IPS-15b (cell line): Measurements from ENCODE around the gene CTIF.

Source experiments
- H3K27me3 ChIP-seq: one replicate; pipeline ENCODE4 v1.6.1; 2013; ENCODE audit warnings: low read length; ENCODE audit not compliant: control insufficient read depth, insufficient read depth
- H3K36me3 ChIP-seq: one replicate; pipeline ENCODE4 v1.6.1; 2013; ENCODE audit warnings: low read length; ENCODE audit not compliant: control insufficient read depth, insufficient read depth
- H3K4me1 ChIP-seq: one replicate; pipeline ENCODE4 v1.6.1; 2013; ENCODE audit warnings: mild to moderate bottlenecking, low read length; ENCODE audit not compliant: control insufficient read depth, insufficient read depth
- H3K4me3 ChIP-seq: one replicate; pipeline ENCODE4 v1.5.1; 2013; ENCODE audit warnings: low read depth, low read length
- H3K9ac ChIP-seq: one replicate; pipeline ENCODE4 v1.6.1; 2013; ENCODE audit warnings: low read depth, mild to moderate bottlenecking, low read length
- H3K9me3 ChIP-seq: one replicate; pipeline ENCODE4 v1.6.1; 2013; ENCODE audit warnings: mild to moderate bottlenecking, low read length; ENCODE audit not compliant: control insufficient read depth, insufficient read depth

The CTIF gene

DNA sequence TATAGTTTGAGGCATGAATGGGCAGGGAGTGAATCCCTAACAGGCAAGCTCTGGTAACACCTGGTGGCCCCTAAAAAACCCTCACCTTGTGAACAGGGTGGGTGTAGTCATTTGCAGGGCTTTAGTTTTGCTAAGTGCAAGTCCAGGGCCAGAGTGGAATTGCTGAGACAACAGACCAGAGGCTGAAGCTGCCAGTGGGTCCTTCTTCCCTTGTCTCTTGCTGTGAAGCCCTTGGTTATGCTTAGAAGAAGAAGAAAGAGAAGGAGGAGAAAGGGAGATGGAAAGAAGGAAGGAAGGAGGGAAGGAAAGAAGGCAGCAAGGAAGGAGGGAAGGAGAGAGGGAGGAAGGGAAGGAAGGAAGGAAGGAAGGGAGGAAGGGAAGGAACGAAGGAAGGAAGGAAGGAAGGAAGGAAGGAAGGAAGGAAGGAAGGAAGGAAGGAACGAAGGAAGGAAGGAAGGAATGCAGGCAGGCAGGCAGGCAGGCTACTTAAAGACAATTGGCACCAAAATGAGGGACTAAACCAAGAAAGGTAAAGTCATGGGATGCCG lies 366.1 kb downstream of the CTIF start:
- Histone ChIP-seq H3K9me3 (no peaks in the 10 kb centered on the region), H3K9ac (no peak overlapping the region), H3K36me3 (no peaks in the 10 kb centered on the region), H3K27me3 (no peaks in the 10 kb centered on the region), H3K4me3 (no peak overlapping the region), H3K4me1 (no peaks in the 10 kb centered on the region)

DNA sequence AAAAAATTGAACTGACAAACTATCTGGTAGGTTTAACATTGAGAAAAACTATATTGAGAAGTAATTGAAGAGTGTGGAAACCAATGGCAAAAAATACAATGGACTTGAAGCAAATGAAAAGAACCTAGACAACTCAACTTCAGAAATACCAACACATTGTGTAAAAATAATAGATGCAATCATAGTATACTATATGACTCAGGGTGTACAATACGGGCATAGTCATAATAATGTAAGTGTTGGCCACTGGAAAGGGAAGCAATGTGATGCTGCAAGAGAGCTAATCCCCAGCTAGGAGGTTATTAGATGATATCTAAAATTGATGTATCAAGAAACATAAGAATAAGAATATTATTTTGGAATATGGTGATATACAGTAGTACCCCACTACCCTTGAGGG lies 366.7 kb downstream of the CTIF start:
- H3K9me3 ChIP-seq: no peaks in the 10 kb centered on the region
- no peaks in the 10 kb centered on the region for H3K27me3 ChIP-seq
- H3K9ac ChIP-seq: no peak overlapping the region
- no peak overlapping the region for H3K4me3 ChIP-seq
- no peaks in the 10 kb centered on the region for H3K4me1 ChIP-seq
- no peaks in the 10 kb centered on the region for H3K36me3 ChIP-seq

DNA sequence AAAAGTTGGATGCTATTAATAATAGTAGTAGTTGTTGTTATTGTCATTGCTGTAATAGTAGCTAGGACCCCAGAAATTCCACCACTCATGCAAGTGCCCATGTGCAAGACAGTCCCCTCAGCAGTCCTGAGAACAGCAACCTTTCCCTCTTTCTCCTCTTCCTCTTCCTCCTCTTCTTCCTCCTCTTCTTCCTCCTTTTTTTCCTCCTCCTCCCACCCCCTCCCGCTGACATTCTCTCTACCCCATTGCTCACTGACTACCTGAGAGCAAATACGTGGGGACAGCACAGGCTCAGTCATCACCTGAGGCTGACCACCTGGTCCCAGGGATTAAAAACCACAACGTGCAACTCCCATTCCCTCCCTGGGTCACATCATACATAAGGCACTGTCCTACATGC lies 370.1 kb downstream of the CTIF start:
- no peaks in the 10 kb centered on the region for H3K4me1 ChIP-seq
- no peaks in the 10 kb centered on the region for H3K9me3 ChIP-seq
- H3K9ac ChIP-seq: no peak overlapping the region
- no peaks in the 10 kb centered on the region for H3K36me3 ChIP-seq
- H3K27me3 ChIP-seq: no peaks in the 10 kb centered on the region
- no peak overlapping the region for H3K4me3 ChIP-seq

DNA sequence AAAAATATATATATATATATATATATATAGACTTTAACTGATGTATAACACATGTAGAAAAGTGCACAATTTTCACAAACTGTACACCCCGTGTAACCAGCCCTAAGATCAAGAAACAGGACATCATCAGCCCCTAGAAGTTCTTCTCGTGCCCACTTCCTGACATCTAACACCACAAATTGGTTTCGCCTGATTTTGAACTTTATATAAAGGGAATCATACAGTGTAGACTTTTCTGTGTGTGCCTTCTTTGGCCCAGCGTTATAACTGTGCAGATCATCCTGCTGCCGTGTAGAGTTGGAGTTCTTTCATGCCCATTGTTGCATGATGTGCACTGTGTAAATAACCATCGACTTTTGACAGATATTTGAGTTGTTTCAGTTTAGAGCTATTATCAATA lies 370.9 kb downstream of the CTIF start:
- Histone ChIP-seq H3K9me3 (no peaks in the 10 kb centered on the region), H3K36me3 (no peaks in the 10 kb centered on the region), H3K4me3 (no peak overlapping the region), H3K27me3 (no peaks in the 10 kb centered on the region), H3K4me1 (no peaks in the 10 kb centered on the region), H3K9ac (no peak overlapping the region)

DNA sequence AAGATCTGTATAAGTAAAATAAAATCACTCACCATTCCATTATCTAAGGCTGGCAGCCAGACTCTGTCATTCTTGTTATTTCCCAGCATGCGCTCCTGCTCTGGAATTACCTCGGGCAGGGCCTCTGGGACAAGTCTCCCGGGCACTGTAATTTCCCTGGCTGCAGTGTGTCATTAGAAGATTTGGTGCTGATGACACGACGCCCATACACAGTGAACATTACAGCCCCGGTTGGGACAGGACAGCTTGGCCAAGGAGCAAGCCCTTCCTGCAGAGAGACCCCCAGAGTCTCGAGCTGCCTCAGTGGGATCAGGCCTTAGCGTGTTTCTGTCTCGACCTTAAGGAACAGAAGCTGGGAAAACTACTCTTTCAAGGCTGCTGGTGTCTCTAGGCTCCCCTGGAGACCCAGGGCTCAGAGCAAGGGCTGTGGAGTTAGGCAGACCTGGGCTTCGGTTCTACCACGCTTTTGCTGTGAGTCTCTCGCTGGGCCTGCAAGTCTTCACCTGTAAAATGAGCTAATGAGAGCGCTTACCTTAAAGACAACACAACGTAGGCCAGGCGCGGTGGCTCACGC lies 372.2 kb downstream of the CTIF start:
- Histone ChIP-seq H3K9me3 (no peaks in the 10 kb centered on the region), H3K9ac (no peak overlapping the region), H3K4me3 (no peak overlapping the region), H3K27me3 (no peaks in the 10 kb centered on the region), H3K36me3 (no peaks in the 10 kb centered on the region), H3K4me1 (no peaks in the 10 kb centered on the region)
